GM18526 (cell line): ENCODE data around the gene MED12L.

Source experiments
- POLR2A ChIP-seq: IDR thresholded peaks from 3 replicates; pipeline ENCODE4 v1.6.1; 2011; ENCODE audit not compliant: insufficient read length; ENCODE audit errors: extremely low read depth

The MED12L gene

DNA sequence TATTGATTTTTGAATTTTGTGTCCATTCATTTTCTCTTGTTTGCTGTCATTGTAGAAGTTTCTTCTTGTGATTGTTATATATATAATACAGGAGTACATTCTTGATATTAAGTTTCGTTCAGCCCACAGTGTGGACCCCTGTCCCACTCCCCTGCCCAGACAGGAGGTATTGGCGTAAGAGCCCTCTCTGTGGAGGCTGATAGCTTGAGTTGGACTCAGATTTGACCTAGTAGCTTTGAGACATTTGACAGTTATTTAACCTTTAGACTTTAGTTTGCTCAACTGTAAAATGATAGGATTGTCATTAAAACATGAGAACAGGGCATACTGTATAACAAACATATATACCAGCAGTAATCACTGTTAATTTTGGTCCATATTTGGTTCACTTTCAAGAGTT, 90.5 kb downstream of the MED12L start:
- TF ChIP-seq POLR2A = no peak

DNA sequence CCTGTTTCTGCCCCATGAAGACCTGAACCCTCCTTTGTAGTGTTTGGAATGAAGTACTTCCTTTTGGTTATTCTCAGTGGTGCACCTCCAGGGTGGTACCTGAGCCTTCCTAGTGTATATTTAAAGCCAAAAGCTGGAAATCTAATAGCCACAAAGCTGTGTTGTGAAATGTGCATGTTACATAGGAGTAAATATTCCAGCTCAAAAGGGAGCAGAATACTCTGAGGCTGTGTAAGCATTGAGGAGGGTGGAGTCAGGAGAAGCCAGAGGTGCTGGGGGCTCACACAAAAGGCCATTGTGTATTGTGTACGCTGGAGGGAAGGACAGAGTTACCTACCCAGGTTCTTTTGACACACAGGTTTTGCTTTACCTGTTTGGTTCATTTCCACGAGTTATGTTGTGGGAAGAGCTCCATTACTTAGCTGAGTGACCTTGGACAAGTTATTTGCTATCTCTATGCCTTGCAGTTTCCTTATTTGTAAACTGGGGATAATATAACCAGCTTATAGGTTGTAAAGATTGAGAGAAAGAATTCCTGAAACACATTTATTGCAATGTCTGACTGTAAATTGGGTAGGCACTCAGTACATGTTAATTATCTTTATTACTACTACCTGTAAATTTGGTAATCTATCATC, 92.9 kb downstream of the MED12L start:
- TF ChIP-seq POLR2A = no peak

DNA sequence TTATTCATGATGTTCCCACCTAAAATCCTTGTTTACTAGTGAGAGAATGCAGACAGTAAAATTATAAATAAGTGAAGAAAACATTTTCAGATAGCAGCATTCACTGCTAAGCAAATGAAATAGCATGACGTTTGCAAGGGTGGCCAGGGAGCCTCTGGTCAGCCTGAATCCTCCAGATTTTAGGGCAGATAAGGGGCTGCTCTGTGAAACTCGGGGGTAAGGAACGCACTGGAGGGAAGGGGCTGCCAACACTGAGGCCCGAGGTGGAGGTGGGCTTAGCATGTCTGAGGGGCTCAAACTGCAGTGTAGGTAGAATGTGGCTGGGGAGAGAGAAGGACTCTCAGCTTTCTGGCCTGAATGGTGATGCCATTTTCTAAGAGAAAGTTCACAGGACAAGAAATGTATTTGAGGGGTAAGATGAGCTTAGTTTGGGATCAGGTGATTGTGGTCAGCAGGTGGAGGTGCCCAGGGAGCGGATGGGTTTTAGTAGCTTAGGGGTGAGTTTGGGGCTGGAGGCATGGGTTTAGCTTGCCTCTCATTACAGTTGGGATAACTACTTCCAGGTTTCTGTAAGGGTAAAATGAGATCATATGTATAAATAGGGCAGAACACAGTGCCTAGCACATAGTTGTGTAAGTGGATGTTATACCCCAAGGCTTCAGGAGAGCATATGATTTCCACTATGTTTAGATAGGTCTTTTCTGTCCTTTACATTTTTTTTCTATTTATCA, 97.0 kb downstream of the MED12L start:
- no peak for TF ChIP-seq POLR2A

DNA sequence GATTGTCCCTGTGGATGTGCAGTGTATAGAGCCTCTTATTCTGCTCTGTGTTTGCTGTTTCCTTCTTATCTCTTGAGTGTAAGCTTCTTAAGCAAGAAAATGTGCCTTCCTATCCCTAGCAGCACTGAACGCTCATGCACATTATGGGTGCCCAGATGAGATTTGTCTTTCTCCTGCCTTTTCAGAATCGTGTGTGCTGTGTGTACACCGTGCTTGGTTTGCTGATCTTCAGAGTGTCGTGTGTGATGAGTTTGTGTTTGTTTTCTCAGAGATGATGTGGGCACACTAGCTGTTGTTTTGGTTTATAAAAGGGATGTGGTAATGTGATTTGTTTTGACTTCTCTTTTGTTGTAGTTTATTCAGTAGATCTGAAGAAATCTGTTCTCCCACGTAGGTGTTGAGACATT, 97.8 kb downstream of the MED12L start:
- no peak for TF ChIP-seq POLR2A

DNA sequence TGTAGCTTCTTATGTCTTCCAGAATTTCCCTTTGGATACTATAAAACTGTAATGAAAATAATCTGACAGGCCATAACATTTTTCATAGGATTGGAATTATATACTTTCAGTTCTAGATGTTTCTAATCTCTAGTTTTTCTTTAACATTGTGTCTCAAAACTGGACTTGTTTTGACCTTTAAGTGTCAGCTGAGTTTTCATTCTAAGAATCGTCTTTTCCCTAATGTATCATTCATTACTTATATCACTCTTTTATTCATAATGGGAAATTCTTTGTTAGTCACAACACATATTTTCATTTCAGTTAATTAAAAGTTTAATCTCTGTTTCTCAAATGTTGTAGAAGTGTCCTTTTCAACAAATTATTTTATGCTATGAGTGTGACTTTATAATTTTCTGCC, 105.6 kb downstream of the MED12L start:
- no peak for TF ChIP-seq POLR2A

DNA sequence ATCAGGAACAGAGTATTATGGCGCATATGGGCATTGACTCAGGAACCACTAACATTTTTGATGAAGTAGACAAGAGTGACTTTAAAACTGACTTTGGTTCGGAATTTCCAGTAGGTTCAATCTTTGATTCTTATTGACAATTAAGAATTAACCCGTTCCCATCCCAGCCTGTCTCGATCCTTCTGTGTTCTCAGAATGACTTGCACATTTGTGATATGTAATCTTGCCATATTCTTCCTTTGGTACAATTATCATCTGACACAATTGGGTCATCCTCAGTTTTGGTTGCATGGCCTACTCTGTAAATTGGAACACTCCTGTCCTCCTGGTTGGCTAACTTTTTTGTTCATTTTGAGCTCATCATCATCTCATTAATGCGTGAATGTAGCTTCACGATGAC, 107.1 kb downstream of the MED12L start:
- no peak for TF ChIP-seq POLR2A

DNA sequence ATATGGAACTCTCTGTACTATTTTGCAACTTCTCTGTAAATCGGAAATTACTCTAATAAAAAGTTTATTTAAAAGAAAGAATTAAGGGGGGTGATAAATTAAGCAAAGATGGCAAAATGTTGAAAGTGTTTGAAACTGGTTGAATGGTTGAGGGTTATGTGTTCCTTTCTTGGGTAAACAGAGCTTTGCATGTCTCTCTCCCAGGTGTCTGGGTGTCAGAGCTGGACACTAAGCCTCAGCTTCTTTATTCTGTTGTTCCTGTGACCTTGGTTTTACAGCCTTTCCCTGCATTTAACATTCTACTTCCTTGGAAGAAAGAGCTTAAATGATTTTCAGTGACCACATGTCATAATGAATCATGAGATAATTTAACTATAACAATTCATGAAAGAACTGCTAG, 110.4 kb downstream of the MED12L start:
- TF ChIP-seq POLR2A = no peak

DNA sequence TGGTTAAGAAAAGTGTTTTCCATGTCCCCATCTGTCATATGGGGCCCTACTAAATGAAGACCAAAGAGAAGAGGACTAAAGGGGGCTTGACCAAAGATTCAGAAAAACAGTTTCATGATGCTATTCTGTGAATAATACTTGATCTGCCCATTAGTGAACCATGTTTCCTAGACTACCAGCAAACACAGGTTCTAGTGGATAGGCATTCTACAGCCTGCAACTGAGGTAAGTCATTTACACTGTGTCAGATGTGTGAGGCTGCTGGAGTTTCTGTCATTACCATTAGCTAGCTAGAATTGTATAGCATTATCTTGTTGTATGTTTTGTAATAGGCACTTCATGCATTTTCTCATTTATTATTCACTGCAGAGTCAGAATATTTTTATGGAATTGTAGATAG, 111.0 kb downstream of the MED12L start:
- no peak for TF ChIP-seq POLR2A

DNA sequence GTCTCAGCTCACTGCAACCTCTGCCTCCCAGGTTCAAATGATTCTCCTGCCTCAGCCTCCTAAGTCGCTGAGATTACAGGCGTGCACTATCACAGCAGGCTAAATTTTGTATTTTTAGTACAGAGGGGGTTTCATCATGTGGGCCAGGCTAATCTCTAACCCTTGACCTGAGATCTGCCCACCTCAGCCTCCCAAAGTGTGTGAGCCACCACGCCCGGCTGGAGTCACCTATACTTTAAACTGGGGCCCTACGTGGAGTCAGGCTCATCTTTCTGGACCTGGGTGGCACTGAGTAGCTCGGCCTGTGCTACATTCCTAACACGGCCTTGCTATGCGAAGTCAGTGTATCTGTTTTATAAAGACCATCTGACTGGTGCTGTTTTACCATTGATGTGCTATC, 111.8 kb downstream of the MED12L start:
- no peak for TF ChIP-seq POLR2A

DNA sequence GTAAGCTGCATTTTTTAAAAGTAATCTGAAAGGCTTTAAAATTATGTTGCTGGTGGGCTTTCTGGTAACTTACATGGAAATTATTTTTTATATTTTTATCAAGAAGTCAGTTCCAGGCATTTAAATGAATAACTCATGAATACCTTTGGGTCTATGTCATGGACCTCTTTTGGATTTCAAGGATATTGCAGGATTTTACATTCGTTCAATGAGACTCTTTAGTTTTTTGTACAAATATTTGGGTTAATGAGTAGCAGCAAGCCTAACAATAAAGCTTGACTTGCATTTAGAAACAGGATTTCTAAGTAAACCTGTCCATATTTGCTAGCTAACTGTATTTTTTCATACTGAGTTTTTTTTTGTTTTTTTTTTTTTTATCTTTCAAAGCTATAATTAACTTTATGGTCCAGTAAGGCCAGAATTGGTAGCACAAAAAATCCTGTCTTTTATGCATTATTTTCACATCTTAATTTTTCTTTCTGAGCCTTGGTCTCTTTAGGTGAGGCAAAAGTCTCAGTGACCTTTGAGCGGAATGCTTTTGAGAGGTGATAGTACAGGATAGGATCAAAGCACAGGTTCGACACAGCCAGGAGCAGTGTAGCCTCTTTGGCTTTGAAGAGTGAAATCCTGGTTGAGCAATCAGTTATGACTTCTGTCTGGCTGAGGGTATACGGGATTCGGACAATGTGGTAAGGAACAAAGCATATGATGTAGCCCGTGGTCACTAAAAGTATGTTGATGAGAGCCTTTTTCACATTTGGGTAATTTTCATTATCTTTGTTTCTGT, 112.7 kb downstream of the MED12L start:
- TF ChIP-seq POLR2A = no peak

DNA sequence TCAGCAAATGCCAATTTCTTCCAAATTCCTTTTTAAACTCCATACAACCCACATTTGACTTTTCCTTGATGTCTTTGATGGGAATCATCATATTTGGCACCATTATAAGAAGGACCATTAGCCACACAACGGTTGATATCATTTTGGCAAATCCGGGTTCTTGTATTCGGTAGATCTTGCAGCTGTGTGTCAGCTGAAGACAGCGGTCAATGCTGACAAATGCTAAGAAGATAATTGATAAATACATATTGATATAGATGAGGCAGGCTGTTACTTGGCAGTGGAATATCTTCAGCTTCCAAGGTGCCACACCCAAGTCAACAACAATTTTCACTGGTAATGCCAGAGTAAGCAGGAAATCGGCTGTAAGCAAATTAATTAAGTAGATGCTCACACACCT, 113.4 kb downstream of the MED12L start:
- no peak for TF ChIP-seq POLR2A

DNA sequence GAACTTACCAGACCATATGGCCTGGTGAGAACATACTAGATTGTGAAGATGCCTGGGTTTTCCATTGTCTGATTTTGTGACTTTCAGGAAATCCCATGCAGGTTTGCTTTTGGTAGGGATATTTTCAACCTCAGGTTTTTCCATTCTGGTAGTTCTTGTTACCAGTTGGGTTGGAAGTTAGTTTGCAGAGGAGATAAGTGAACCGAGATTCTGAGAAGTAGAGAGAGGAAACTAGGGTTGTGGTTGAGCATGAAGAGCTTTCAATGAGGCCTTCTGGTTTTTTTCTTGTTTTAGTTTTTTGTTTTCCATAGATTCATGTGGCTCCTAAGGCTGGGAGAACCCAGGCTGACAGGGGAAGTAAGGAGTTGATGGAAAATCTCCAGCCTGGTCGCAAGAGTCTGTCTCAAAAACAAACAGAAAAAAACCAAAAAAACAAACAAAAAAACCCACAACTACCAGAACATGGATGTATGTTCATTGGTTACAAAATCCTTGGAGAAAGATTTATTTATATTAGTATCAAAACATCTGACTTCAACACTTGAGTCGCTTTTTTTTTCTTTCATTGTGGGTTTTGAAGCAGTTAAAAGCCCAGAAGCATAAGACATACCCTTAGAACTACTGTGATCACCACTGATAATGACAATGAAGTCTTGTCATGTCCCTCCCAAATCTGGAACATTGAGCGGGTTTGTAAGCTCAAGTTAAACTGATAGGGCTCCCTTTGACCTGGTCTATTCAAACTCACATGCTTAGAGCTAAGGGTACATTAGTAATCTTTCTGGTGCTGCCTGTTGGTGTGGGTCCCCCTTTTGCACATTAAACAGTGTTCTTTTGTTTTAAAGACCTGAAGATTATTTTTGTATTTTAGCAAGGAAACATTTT, 114.3 kb downstream of the MED12L start:
- TF ChIP-seq POLR2A = no peak

DNA sequence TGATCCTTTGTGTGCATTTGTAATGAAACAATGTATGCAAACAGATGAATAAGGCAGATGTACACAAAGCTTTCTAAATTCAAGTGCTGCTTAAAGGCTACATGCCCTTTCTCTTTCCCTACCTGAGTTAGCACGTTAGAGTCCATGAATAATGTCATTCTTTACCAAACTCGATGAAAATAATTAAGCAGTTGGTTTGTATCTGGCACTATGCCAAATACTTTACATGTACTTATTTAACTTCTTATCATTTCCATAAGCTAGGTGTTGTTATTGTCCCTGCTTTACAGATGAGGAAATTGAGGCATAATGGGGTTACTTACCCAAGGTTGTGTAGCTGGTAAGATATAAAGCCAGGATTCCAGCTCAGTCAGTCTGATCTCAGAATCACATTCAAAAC, 115.1 kb downstream of the MED12L start:
- no peak for TF ChIP-seq POLR2A

DNA sequence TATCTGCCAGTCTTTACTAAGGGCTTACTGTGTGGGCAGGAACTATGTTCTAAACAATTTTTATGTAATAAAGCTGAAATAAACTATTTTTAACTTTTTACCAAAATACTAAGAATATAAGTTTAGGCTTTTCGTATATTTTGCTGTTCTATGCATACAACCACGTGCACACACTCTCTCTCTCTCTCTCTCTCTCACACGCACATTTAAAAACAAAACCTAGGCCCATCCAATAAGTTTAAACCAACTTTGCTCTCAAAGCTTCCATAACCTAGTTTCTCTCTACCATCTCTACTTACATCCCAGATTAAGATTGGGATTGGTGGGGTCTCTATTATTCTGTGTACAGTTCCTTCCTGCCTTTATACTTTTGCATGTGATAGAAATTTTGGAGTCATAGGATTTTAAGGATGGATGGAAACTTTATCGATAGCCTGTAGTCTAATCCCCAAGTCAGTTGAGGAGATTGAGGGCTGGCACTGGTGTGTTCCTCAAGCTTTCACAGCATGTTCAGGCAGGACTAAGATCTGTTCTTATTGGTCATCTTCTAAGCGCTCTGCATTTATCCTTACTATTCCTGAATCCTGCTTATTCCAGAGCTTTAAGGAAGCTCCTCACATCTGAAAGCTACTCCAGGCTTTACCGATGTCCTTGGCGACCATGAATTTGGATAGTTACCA, 115.7 kb downstream of the MED12L start:
- no peak for TF ChIP-seq POLR2A

DNA sequence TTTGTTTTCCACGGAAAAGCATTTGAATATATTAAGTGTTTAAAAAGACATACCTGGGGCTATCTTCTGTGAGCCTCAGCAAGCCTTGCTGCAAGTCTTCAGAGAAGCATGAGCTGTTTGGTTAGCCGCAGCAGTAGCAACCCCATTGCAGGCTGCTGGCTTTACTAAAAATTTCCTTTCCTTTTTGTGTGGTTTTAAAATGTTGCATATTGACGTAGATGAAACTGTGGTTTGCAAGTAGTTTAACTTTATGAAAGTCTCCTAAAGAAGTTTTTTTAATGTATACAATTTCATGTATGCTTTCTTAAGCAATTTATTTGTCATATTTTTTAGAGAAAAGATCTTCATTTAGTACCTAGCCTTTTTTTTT, 117.6 kb downstream of the MED12L start, which contains the start of gene GPR171:
Gene GPR171, minus strand, starts transcription at position 166 of the 370 bp plus-strand sequence. CDS start 3,830 bp downstream, outside the sequence.
- no peak for TF ChIP-seq POLR2A
